Measurements from ENCODE around the gene DZIP1.
A peak's percentile ranks its signal among the peaks of the same experiment; 100 is the strongest.
"Not testable (repeated sequence)": the region's sequence is repeated elsewhere in the genome, so short reads cannot be mapped to it uniquely, and the experiment has no call there.

The DZIP1 gene

GRCh38 chr13:95596701-95597100 lies 47.8 kb downstream of the DZIP1 start:
- no peak for DNase-seq

GRCh38 chr13:95593462-95593861 lies 51.0 kb downstream of the DZIP1 start:
- no peak for DNase-seq

- no peak for DNase-seq
Observed at GRCh38 chr13:95588721-95589120, 55.8 kb downstream of the DZIP1 start.

- no peak for DNase-seq
Observed at GRCh38 chr13:95588134-95588533, 56.4 kb downstream of the DZIP1 start.

GRCh38 chr13:95585867-95586266 lies 58.6 kb downstream of the DZIP1 start:
- DNase-seq: no peak

GRCh38 chr13:95579303-95579702 lies 65.2 kb downstream of the DZIP1 start:
- no peak for DNase-seq

- no peak for DNase-seq
Observed at GRCh38 chr13:95573221-95573620, 71.3 kb downstream of the DZIP1 start.

- DNase-seq: no peak
Observed at GRCh38 chr13:95571941-95572340, 72.6 kb downstream of the DZIP1 start.

- no peak for DNase-seq
Observed at GRCh38 chr13:95570016-95570415, 74.5 kb downstream of the DZIP1 start.

GRCh38 chr13:95568131-95568530 lies 76.4 kb downstream of the DZIP1 start:
- DNase-seq: no peak

- not testable (repeated sequence) for DNase-seq
Observed at GRCh38 chr13:95565758-95566157, 78.7 kb downstream of the DZIP1 start.

GRCh38 chr13:95564733-95565291 lies 79.7 kb downstream of the DZIP1 start:
- DNase-seq: no peak

- DNase-seq: no peak
Observed at GRCh38 chr13:95564091-95564490, 80.4 kb downstream of the DZIP1 start.

- no peak for DNase-seq
Observed at GRCh38 chr13:95560387-95560786, 84.1 kb downstream of the DZIP1 start.

- no peak for DNase-seq
Observed at GRCh38 chr13:95559100-95559499, 85.4 kb downstream of the DZIP1 start.

GRCh38 chr13:95557013-95557412 lies 87.5 kb downstream of the DZIP1 start:
- DNase-seq: no peak

- peak; percentile 70 to 77 for DNase-seq
Observed at GRCh38 chr13:95553581-95554385, 90.7 kb downstream of the DZIP1 start.

- DNase-seq: peak; percentile 77
Observed at GRCh38 chr13:95552539-95553441, 91.7 kb downstream of the DZIP1 start, which contains the start of gene CLDN10. Gene CLDN10, plus strand, starts transcription at chr13:95552720. Its CDS starts 34 bp downstream, at chr13:95552754.

GRCh38 chr13:95552208-95552538 lies 92.3 kb downstream of the DZIP1 start:
- DNase-seq: peak; percentile 69 to 73

GRCh38 chr13:95547531-95548167 lies 96.9 kb downstream of the DZIP1 start:
- DNase-seq: no peak

- no peak for DNase-seq
Observed at GRCh38 chr13:95546919-95547318, 97.6 kb downstream of the DZIP1 start.

- no peak for DNase-seq
Observed at GRCh38 chr13:95544293-95544692, 100.2 kb downstream of the DZIP1 start.

GRCh38 chr13:95541911-95542474 lies 102.5 kb downstream of the DZIP1 start:
- no peak for DNase-seq
